GM03348 (cell line): Measurements from ENCODE around the gene BTBD9.

Source experiments
- DNase-seq: peaks from one replicate; pipeline ENCODE4 v3.0.0; 2012; ENCODE audit warnings: low spot score

BTBD9 gene

GRCh38 chr6:38345586-38345985, 294.1 kb downstream of the BTBD9 start:
- DNase-seq = no peak

GRCh38 chr6:38341496-38341895, 298.2 kb downstream of the BTBD9 start:
- no peak for DNase-seq

- no peak for DNase-seq
These were observed 299.8 kb downstream of the BTBD9 start for GRCh38 chr6:38339914-38340313.

GRCh38 chr6:38337819-38338465, 301.8 kb downstream of the BTBD9 start:
- peak; percentile 64 for DNase-seq

- no peak for DNase-seq
These were observed 302.8 kb downstream of the BTBD9 start for GRCh38 chr6:38336922-38337321.

- DNase-seq = no peak
These were observed 312.9 kb downstream of the BTBD9 start for GRCh38 chr6:38326837-38327236.

GRCh38 chr6:38323216-38323615, 316.5 kb downstream of the BTBD9 start:
- no peak for DNase-seq

GRCh38 chr6:38322138-38322537, 317.6 kb downstream of the BTBD9 start:
- DNase-seq = no peak

- no peak for DNase-seq
These were observed 318.9 kb downstream of the BTBD9 start for GRCh38 chr6:38320843-38321242.

GRCh38 chr6:38320358-38320757, 319.4 kb downstream of the BTBD9 start:
- no peak for DNase-seq

- no peak for DNase-seq
These were observed 320.2 kb downstream of the BTBD9 start for GRCh38 chr6:38319256-38320212.

- no peak for DNase-seq
These were observed 323.4 kb downstream of the BTBD9 start for GRCh38 chr6:38316099-38316868.

GRCh38 chr6:38311201-38311600, 328.5 kb downstream of the BTBD9 start:
- DNase-seq = no peak

GRCh38 chr6:38310061-38310460, 329.7 kb downstream of the BTBD9 start:
- no peak for DNase-seq

- no peak for DNase-seq
These were observed 332.0 kb downstream of the BTBD9 start for GRCh38 chr6:38307740-38308139.

- DNase-seq = no peak
These were observed 332.8 kb downstream of the BTBD9 start for GRCh38 chr6:38306931-38307330.

GRCh38 chr6:38305995-38306681, 333.6 kb downstream of the BTBD9 start:
- DNase-seq = no peak

GRCh38 chr6:38302838-38303237, 336.9 kb downstream of the BTBD9 start:
- DNase-seq = no peak

GRCh38 chr6:38302081-38302480, 337.6 kb downstream of the BTBD9 start:
- DNase-seq = no peak

- no peak for DNase-seq
These were observed 349.5 kb downstream of the BTBD9 start for GRCh38 chr6:38290133-38290799.

GRCh38 chr6:38287487-38287886, 352.2 kb downstream of the BTBD9 start:
- no peak for DNase-seq
